HepG2 (cell line): ENCODE results near the gene INO80E. TPM values are rescaled to one million over a fixed set of nuclear protein-coding genes. Genes with fewer than 3 reads are reported as not detected.
A peak's percentile ranks its signal among the peaks of the same experiment; 100 is the strongest.

Source experiments
- AGO2 ChIP-seq: fragments of 200-400 bp; formaldehyde crosslinking; optimal IDR thresholded peaks from 2 replicates; pipeline ENCODE3; 2017; ENCODE audit warnings: mild to moderate bottlenecking, low read depth, low read length, moderate library complexity
- BORCS8-MEF2B ChIP-seq: sonication (generic); formaldehyde crosslinking; IDR thresholded peaks from 2 replicates; pipeline ENCODE4 v1.8.0; 2022; ENCODE audit warnings: mild to moderate bottlenecking, missing genetic modification reagents
- CCAR2 ChIP-seq: fragments of 200-400 bp; formaldehyde crosslinking; optimal IDR thresholded peaks from 2 replicates; pipeline ENCODE3; 2018; ENCODE audit warnings: low read depth, mild to moderate bottlenecking, low read length, moderate library complexity
- ELF4 ChIP-seq: sonication (generic); formaldehyde crosslinking; IDR thresholded peaks from 2 replicates; pipeline ENCODE4 v1.5.0; 2020; ENCODE audit warnings: missing genetic modification reagents, mild to moderate bottlenecking, moderate library complexity, borderline replicate concordance
- FLYWCH1 ChIP-seq: sonication (generic); formaldehyde crosslinking; IDR thresholded peaks from 2 replicates; pipeline ENCODE4 v1.8.1; 2023; ENCODE audit warnings: mild to moderate bottlenecking, missing genetic modification reagents
- FOXJ3 ChIP-seq: sonication (generic); formaldehyde crosslinking; IDR thresholded peaks from 2 replicates; pipeline ENCODE4 v1.4.0; 2020; ENCODE audit warnings: missing genetic modification reagents, mild to moderate bottlenecking, borderline replicate concordance
- IKZF4 ChIP-seq: sonication (generic); formaldehyde crosslinking; IDR thresholded peaks from 2 replicates; pipeline ENCODE4 v1.5.1; 2020; ENCODE audit warnings: borderline replicate concordance, mild to moderate bottlenecking, low read depth, missing genetic modification reagents; ENCODE audit errors: not compliant biosample characterization
- NCOA5 ChIP-seq: sonication (generic); formaldehyde crosslinking; IDR thresholded peaks from 2 replicates; pipeline ENCODE4 v1.4.0; 2020; ENCODE audit warnings: missing genetic modification reagents
- NR2C2 ChIP-seq: sonication (generic); formaldehyde crosslinking; IDR thresholded peaks from 2 replicates; pipeline ENCODE4 v1.4.0; 2020; ENCODE audit warnings: missing genetic modification reagents, mild to moderate bottlenecking, moderate library complexity, borderline replicate concordance
- PHF5A ChIP-seq: IDR thresholded peaks from one replicate; pipeline ENCODE4 v1.6.1; 2018; ENCODE audit warnings: low read depth, missing genetic modification reagents; ENCODE audit not compliant: unreplicated experiment
- ZFP37 ChIP-seq: sonication (generic); formaldehyde crosslinking; IDR thresholded peaks from 2 replicates; pipeline ENCODE4 v1.4.0; 2020; ENCODE audit warnings: missing genetic modification reagents, borderline replicate concordance
- ZNF207 ChIP-seq: fragments of 450-650 bp; IDR thresholded peaks from 2 replicates; pipeline ENCODE4 v1.6.1; 2016; ENCODE audit warnings: antibody characterized with exemption, borderline replicate concordance
- ZNF33B ChIP-seq: sonication (generic); formaldehyde crosslinking; IDR thresholded peaks from 2 replicates; pipeline ENCODE4 v1.5.1; 2020; ENCODE audit warnings: mild to moderate bottlenecking, missing genetic modification reagents
- ZNF460 ChIP-seq: sonication (generic); formaldehyde crosslinking; IDR thresholded peaks from 2 replicates; pipeline ENCODE4 v1.5.1; 2020; ENCODE audit warnings: missing genetic modification reagents, mild to moderate bottlenecking, borderline replicate concordance
- ZNF484 ChIP-seq: sonication (generic); formaldehyde crosslinking; IDR thresholded peaks from 2 replicates; pipeline ENCODE4 v1.5.1; 2020; ENCODE audit warnings: mild to moderate bottlenecking, low read depth, missing genetic modification reagents, borderline replicate concordance
- ZNF570 ChIP-seq: sonication (generic); formaldehyde crosslinking; IDR thresholded peaks from 2 replicates; pipeline ENCODE4 v1.4.0; 2020; ENCODE audit warnings: mild to moderate bottlenecking, missing genetic modification reagents, borderline replicate concordance
- ZNF607 ChIP-seq: sonication (generic); formaldehyde crosslinking; IDR thresholded peaks from 2 replicates; pipeline ENCODE4 v1.5.1; 2020; ENCODE audit warnings: missing genetic modification reagents, mild to moderate bottlenecking, borderline replicate concordance
- ZNF672 ChIP-seq: sonication (generic); formaldehyde crosslinking; IDR thresholded peaks from 2 replicates; pipeline ENCODE4 v1.8.1; 2022; ENCODE audit warnings: missing genetic modification reagents
- ZNF775 ChIP-seq: sonication (generic); formaldehyde crosslinking; IDR thresholded peaks from 2 replicates; pipeline ENCODE4 v1.4.0; 2020; ENCODE audit warnings: missing genetic modification reagents, mild to moderate bottlenecking, moderate library complexity, borderline replicate concordance
- ZNF891 ChIP-seq: sonication (generic); formaldehyde crosslinking; IDR thresholded peaks from 2 replicates; pipeline ENCODE4 v1.5.0; 2020; ENCODE audit warnings: mild to moderate bottlenecking, missing genetic modification reagents
- polyA plus RNA-seq, 8 experiments: library from polyadenylated mRNA; depleted of rRNA in 3 of 8; stranded (reverse) in 7 of 8; unstranded in 1 of 8; fragments of >200 nt; fragmentation: Illumina TruSeq in 4 of 8; extraction: Trizol in 4 of 8; gene quantifications; 2 replicates each; pipeline versions ENCODE4 v1.2.1 to v1.2.3, GENCODE V29; 2011 to 2016; ENCODE audit warnings: low read depth in 4 of 8, missing spikeins in 1 of 8, mixed read lengths in 1 of 8; ENCODE audit not compliant: insufficient read depth in 1 of 8
- total RNA-seq, 5 experiments: library from RNA; depleted of rRNA; stranded (reverse); fragments of >200 nt; fragmentation: Illumina TruSeq; extraction: Trizol; gene quantifications; 2 replicates each; pipeline ENCODE4 v1.2.3, GENCODE V29; 2016; ENCODE audit warnings: low read depth in 1 of 5
- TF ChIP-seq, protein P1 (sequence below): sonication (generic); formaldehyde crosslinking; IDR thresholded peaks from 2 replicates; pipeline ENCODE4 v1.4.0; 2020; ENCODE audit warnings: missing genetic modification reagents, mild to moderate bottlenecking, borderline replicate concordance
- TF ChIP-seq, protein P2 (sequence below): sonication (generic); formaldehyde crosslinking; IDR thresholded peaks from 2 replicates; pipeline ENCODE4 v1.5.0; 2020; ENCODE audit warnings: missing genetic modification reagents

The INO80E gene
- total and polyA plus RNA-seq, 2 of the 13 experiments (the other 11 are each of a cell fraction or from before 2014, with no cell fraction given) = 25.8 to 45.6 TPM

DNA sequence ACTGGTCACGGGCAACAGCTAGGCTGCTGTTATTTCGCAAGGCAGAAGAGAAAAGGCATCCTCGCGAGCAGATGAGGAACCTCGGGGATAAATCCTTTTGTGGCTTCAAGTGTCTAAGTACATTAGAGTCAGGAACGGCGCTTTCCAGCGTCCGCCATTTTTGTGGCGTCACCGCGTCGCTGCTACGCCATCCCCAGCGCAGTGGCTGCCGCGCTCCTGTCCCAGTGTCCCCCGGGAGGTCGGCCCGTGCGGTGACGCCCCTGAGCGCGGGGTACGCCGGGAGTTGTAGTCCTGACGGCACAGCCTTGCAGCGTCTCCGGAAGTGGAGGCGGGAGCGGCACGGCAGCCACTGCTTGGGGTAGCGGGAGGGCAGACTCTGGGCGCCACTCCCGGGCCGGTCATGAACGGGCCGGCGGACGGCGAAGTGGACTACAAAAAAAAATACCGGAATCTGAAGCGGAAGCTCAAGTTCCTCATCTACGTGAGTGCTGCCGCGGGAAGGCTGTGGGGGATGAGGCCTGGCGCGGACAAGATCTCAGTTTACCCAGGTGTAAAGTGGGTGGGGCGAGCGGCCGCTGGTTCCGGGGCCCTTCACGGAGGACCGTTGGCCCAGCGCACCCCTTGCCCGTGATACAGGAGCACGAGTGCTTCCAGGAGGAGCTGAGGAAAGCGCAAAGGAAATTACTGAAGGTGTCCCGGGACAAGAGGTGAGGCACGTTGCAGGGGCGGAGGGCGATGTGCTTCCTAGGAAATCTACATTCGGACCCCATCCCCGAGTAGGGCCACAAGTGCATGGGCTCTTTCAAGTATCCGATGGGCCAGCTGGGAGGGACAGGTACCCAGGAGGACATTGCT, at the start of gene INO80E (continued):
- TF ChIP-seq, protein P1, sequence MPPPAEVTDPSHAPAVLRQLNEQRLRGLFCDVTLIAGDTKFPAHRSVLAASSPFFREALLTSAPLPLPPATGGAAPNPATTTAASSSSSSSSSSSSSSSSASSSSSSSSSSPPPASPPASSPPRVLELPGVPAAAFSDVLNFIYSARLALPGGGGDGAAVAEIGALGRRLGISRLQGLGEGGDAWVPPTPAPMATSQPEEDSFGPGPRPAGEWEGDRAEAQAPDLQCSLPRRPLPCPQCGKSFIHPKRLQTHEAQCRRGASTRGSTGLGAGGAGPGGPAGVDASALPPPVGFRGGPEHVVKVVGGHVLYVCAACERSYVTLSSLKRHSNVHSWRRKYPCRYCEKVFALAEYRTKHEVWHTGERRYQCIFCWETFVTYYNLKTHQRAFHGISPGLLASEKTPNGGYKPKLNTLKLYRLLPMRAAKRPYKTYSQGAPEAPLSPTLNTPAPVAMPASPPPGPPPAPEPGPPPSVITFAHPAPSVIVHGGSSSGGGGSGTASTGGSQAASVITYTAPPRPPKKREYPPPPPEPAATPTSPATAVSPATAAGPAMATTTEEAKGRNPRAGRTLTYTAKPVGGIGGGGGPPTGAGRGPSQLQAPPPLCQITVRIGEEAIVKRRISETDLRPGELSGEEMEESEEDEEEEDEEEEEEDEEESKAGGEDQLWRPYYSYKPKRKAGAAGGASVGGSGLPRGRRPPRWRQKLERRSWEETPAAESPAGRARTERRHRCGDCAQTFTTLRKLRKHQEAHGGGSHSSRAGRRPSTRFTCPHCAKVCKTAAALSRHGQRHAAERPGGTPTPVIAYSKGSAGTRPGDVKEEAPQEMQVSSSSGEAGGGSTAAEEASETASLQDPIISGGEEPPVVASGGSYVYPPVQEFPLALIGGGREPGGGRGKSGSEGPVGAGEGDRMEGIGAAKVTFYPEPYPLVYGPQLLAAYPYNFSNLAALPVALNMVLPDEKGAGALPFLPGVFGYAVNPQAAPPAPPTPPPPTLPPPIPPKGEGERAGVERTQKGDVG (CRISPR knock-in tag) = no peak
- no peak for TF ChIP-seq ZNF207
- no peak for TF ChIP-seq NCOA5 (CRISPR knock-in tag)
- no peak for TF ChIP-seq CCAR2
- peak; percentile 63; the same call in 1 of the 2 replicates for TF ChIP-seq ZFP37 (CRISPR knock-in tag)
- TF ChIP-seq AGO2 = peak; percentile 18
- peak; percentile 38; the same call in 1 of the 2 replicates for TF ChIP-seq ELF4 (CRISPR knock-in tag)
- peak; percentile 79 for TF ChIP-seq ZNF607 (CRISPR knock-in tag)
- 0 out of 2 replicates have a peak, but pooled peaks have one; percentile 39 for TF ChIP-seq ZNF484 (CRISPR knock-in tag)
- TF ChIP-seq ZNF775 (CRISPR knock-in tag) = no peak
- TF ChIP-seq ZNF460 (CRISPR knock-in tag) = no peak
- peak; percentile 80 for TF ChIP-seq PHF5A (CRISPR knock-in tag)
- peak; percentile 73; the same call in 1 of the 2 replicates for TF ChIP-seq FOXJ3 (CRISPR knock-in tag)
- no peak for TF ChIP-seq ZNF672 (CRISPR knock-in tag)
- peak; percentile 21; the same call in 1 of the 2 replicates for TF ChIP-seq BORCS8-MEF2B
- TF ChIP-seq, protein P2, sequence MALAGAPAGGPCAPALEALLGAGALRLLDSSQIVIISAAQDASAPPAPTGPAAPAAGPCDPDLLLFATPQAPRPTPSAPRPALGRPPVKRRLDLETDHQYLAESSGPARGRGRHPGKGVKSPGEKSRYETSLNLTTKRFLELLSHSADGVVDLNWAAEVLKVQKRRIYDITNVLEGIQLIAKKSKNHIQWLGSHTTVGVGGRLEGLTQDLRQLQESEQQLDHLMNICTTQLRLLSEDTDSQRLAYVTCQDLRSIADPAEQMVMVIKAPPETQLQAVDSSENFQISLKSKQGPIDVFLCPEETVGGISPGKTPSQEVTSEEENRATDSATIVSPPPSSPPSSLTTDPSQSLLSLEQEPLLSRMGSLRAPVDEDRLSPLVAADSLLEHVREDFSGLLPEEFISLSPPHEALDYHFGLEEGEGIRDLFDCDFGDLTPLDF (CRISPR knock-in tag) = peak; percentile 2; the same call in 1 of the 2 replicates
- peak; percentile 71 for TF ChIP-seq IKZF4 (CRISPR knock-in tag)
- peak; percentile 95 for TF ChIP-seq NR2C2 (CRISPR knock-in tag)
- TF ChIP-seq ZNF33B = peak; percentile 17; the same call in 1 of the 2 replicates
- TF ChIP-seq FLYWCH1 = no peak
- TF ChIP-seq ZNF891 = peak; percentile 65
- TF ChIP-seq ZNF570 (CRISPR knock-in tag) = no peak
